K562 (cell line): ENCODE data around the gene FOXN3.

ENCODE experiments used
- CEBPZ ChIP-seq: fragments of 150-350 bp; IDR thresholded peaks from 2 replicates; pipeline ENCODE4 v1.6.1; 2014; ENCODE audit warnings: low read depth, mild to moderate bottlenecking, low read length, borderline replicate concordance
- CTCF ChIP-seq, 3 experiments: IDR thresholded peaks in 2 of 3; conservative IDR thresholded peaks in 1 of 3; 2 replicates each; pipeline ENCODE4 v1.5.1; 2011 to 2012; ENCODE audit warnings: low read length in 3 of 3, mild to moderate bottlenecking in 3 of 3, control low read depth in 2 of 3, improper control_type of control experiment in 1 of 3, inconsistent platforms in 1 of 3, low read depth in 1 of 3, mixed read lengths in 1 of 3, moderate library complexity in 1 of 3; ENCODE audit not compliant: insufficient read depth in 2 of 3
- FOXK1 ChIP-seq: sonication (generic); formaldehyde crosslinking; IDR thresholded peaks from 2 replicates; pipeline ENCODE4 v1.8.0; 2022; ENCODE audit warnings: missing genetic modification reagents, mild to moderate bottlenecking, borderline replicate concordance
- HOXB6 ChIP-seq: fragments of 250-450 bp; sonication (Bioruptor Pico); IDR thresholded peaks from 2 replicates; pipeline ENCODE4 v1.5.1; 2022; ENCODE audit warnings: mild to moderate bottlenecking, borderline replicate concordance
- IFI16 ChIP-seq: fragments of 250-450 bp; sonication (Bioruptor Pico); IDR thresholded peaks from 2 replicates; pipeline ENCODE4 v2.1.2; 2022; ENCODE audit warnings: mild to moderate bottlenecking, inconsistent platforms
- MXI1 ChIP-seq: IDR thresholded peaks from 2 replicates; pipeline ENCODE4 v1.6.1; 2011; ENCODE audit warnings: low read depth, mild to moderate bottlenecking, improper control_type of control experiment, low read length
- POLR2A ChIP-seq: fragments of 450-650 bp; conservative IDR thresholded peaks from 2 replicates; pipeline ENCODE4 v1.6.1; 2016
- REST ChIP-seq, 2 experiments: fragments of 450-650 bp; formaldehyde crosslinking in 1 of 2; IDR thresholded peaks; 2 replicates each; pipeline versions ENCODE4 v1.4.0 to v1.6.1; 2014 to 2020; ENCODE audit warnings: mild to moderate bottlenecking in 2 of 2, borderline replicate concordance in 1 of 2, low read depth in 1 of 2
- ZNF184 ChIP-seq: sonication (generic); formaldehyde crosslinking; IDR thresholded peaks from 2 replicates; pipeline ENCODE4 v1.5.0; 2020; ENCODE audit warnings: missing genetic modification reagents

GRCh38 chr14:89374908-89375307 lies 42.1 kb downstream of the FOXN3 start:
- no peak for TF ChIP-seq IFI16 (CRISPR knock-in tag)
- TF ChIP-seq MXI1 = no peak
- TF ChIP-seq ZNF184 (CRISPR knock-in tag) = no peak
- TF ChIP-seq POLR2A = no peak
- TF ChIP-seq CTCF (IDR thresholded peaks at IDR 0.05 in 2 of 3, conservative IDR thresholded peaks at IDR 0.05 in 1 of 3; ENCODE audit: insufficient read depth in 2 of 3, low read depth in 1 of 3, low read length in 3 of 3) = no peak
- no peak for TF ChIP-seq CEBPZ
- TF ChIP-seq FOXK1 (CRISPR knock-in tag) = no peak
- TF ChIP-seq HOXB6 (CRISPR knock-in tag) = no peak
- TF ChIP-seq REST (IDR thresholded peaks at IDR 0.05; ENCODE audit: borderline replicate concordance) = no peak
- TF ChIP-seq REST (CRISPR knock-in tag; IDR thresholded peaks at IDR 0.05; ENCODE audit: low read depth) = no peak
